ENCODE measurements around the gene SFMBT1. TPM values are rescaled to one million over a fixed set of nuclear protein-coding genes. Genes with fewer than 3 reads are reported as not detected.

SFMBT1 gene
- polyA plus RNA-seq (2013, experiment 1 of 2) = 3.4 TPM
- 4.8 TPM for polyA plus RNA-seq (2013, experiment 2 of 2)

DNA sequence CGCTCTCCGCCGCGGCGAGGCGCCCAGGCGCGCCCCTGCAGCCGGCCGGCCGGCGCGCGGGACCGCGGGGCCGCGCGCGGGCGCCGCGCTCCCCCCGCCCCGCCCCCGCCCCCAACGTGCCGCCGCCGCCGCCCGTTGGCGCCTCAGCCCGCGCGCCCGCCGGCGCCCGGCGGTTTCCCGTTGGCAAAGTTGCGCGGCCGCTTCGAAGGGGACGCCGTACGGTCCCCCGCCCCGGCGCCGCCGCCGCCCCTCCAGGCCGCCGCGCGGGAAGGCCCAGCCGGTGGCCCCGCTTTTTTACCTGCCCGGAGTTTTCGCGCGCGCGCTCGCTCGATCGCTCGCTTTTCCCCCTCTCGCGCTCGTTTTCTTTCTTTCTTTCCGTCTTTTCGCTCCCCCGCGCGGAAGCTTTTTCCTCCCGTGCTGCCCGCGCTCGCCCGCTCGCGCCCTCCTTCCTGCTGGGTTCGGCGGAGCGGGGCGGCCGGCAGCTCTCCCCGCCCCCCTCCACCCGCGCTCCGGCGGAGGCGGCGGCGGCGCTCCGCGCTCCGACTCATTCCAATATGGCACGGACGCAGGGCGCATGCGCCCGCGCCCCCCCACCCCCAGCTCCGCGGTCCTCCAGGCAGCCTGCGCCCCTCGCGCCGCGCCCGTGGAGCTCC is at the start of gene SFMBT1:
TSS of gene SFMBT1 (minus strand) at position 556 of the 653 bp plus-strand sequence. CDS start 76,945 bp downstream, outside the sequence.
- Histone ChIP-seq H3K4me1 (ENCODE audit: control insufficient read depth, insufficient read depth, low read length, poor library complexity, severe bottlenecking) (peaks cover 1% of the 10 kb centered on the region), H3K9me3 (ENCODE audit: control insufficient read depth, low read length) (no peaks in the 10 kb centered on the region), H3K27ac (ENCODE audit: low read depth, low read length, severe bottlenecking) (no peak within 1 kb of the TSS), H3K36me3 (ENCODE audit: control insufficient read depth, insufficient read depth, low read length) (no peaks in the 10 kb centered on the region), H3K4me3 (ENCODE audit: extremely low read depth, insufficient read depth, low read length, poor library complexity, severe bottlenecking) (peak within 1 kb of the TSS; percentile 74)
- 0 to 1% methylated on average over 57 to 60 of the region's 117 CpGs for WGBS, 2 experiments (ENCODE audit: insufficient coverage in 2 of 2)

DNA sequence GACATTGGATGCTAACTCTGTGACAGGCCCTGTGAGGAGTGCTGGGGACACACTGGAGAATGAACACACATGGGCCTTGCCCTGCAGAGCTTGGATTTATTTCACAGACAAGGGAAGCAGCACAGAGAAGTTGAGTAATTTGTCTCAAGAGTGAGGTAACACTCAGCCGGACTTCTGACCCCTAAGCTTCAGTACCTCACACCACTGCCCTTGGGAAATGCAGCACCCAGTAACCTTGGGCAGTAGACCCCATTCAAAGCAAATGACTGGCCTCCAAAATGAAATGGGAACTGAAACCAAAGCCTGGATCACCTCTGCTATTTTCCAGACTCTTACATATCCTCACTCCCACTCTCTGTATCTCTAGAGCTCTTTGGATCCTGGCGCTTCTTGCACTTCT is 47.1 kb upstream of the SFMBT1 start:
- no peak overlapping the region for H3K27ac ChIP-seq (ENCODE audit: low read depth, low read length, severe bottlenecking)
- H3K9me3 ChIP-seq (ENCODE audit: control insufficient read depth, low read length) = no peaks in the 10 kb centered on the region
- H3K4me3 ChIP-seq (ENCODE audit: extremely low read depth, insufficient read depth, low read length, poor library complexity, severe bottlenecking) = no peak overlapping the region
- no peaks in the 10 kb centered on the region for H3K4me1 ChIP-seq (ENCODE audit: control insufficient read depth, insufficient read depth, low read length, poor library complexity, severe bottlenecking)
- 87 to 88% methylated on average over 2 of the region's 2 CpGs for WGBS, 2 experiments (ENCODE audit: insufficient coverage in 2 of 2)
- H3K36me3 ChIP-seq (ENCODE audit: control insufficient read depth, insufficient read depth, low read length) = peaks cover 27% of the 10 kb centered on the region

DNA sequence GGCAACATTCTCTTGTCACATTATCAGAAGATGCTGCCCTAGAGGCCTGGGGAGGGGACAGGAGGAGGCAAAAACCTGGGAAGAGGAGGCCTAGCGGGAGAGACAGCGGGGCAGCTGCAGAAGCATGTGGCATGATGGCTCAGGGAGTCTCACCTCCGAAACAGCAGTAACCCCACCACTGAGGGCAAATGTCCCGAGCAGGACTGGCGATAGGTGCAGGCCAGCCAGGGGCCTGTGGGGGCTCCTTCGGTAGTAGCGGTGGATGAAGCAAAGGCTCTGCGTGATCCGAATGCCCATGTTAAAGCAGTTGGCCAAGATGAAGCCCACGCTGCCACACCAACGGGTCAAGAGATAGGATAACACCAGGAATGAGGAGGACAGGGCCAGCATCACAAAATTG is 46.3 kb upstream of the SFMBT1 start:
- peaks cover 25% of the 10 kb centered on the region for H3K36me3 ChIP-seq (ENCODE audit: control insufficient read depth, insufficient read depth, low read length)
- WGBS, 2 experiments (ENCODE audit: insufficient coverage in 2 of 2) = 95 to 96% methylated on average over 11 of the region's 11 CpGs
- H3K9me3 ChIP-seq (ENCODE audit: control insufficient read depth, low read length) = no peaks in the 10 kb centered on the region
- H3K27ac ChIP-seq (ENCODE audit: low read depth, low read length, severe bottlenecking) = no peak overlapping the region
- H3K4me1 ChIP-seq (ENCODE audit: control insufficient read depth, insufficient read depth, low read length, poor library complexity, severe bottlenecking) = no peaks in the 10 kb centered on the region
- no peak overlapping the region for H3K4me3 ChIP-seq (ENCODE audit: extremely low read depth, insufficient read depth, low read length, poor library complexity, severe bottlenecking)

DNA sequence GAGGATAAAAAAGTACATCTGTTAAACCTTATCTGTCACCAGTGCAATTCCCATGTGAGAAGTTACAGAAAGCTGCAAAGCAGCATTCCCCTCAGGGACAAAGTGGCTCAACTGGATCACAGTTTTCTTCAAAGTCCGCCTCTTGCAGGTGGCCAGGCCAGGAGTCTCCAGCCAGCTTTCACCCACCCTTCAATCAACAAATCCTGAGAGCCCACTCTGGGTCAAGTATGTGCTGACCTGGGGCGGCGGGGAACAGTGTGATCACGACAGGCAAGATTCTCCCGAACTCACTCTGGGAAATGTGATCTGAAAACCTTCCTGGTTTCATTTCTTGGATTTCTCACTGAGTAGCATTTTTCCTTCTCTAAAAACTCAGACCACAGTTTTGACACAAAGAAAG is 45.1 kb upstream of the SFMBT1 start:
- Histone ChIP-seq H3K4me3 (ENCODE audit: extremely low read depth, insufficient read depth, low read length, poor library complexity, severe bottlenecking) (no peak overlapping the region), H3K4me1 (ENCODE audit: control insufficient read depth, insufficient read depth, low read length, poor library complexity, severe bottlenecking) (no peaks in the 10 kb centered on the region), H3K36me3 (ENCODE audit: control insufficient read depth, insufficient read depth, low read length) (peaks cover 21% of the 10 kb centered on the region), H3K9me3 (ENCODE audit: control insufficient read depth, low read length) (no peaks in the 10 kb centered on the region), H3K27ac (ENCODE audit: low read depth, low read length, severe bottlenecking) (no peak overlapping the region)
- WGBS, 2 experiments (ENCODE audit: insufficient coverage in 2 of 2) = 91 to 95% methylated on average over 5 of the region's 5 CpGs

GRCh38 chr3:53089511-53089910 is 43.6 kb upstream of the SFMBT1 start:
- H3K4me1 ChIP-seq (ENCODE audit: control insufficient read depth, insufficient read depth, low read length, poor library complexity, severe bottlenecking) = no peaks in the 10 kb centered on the region
- no peaks in the 10 kb centered on the region for H3K9me3 ChIP-seq (ENCODE audit: control insufficient read depth, low read length)
- 92 to 94% methylated on average over 5 to 6 of the region's 6 CpGs for WGBS, 2 experiments (ENCODE audit: insufficient coverage in 2 of 2)
- no peak overlapping the region for H3K4me3 ChIP-seq (ENCODE audit: extremely low read depth, insufficient read depth, low read length, poor library complexity, severe bottlenecking)
- no peak overlapping the region for H3K27ac ChIP-seq (ENCODE audit: low read depth, low read length, severe bottlenecking)
- peaks cover 21% of the 10 kb centered on the region for H3K36me3 ChIP-seq (ENCODE audit: control insufficient read depth, insufficient read depth, low read length)

GRCh38 chr3:53085476-53085875 is 39.6 kb upstream of the SFMBT1 start:
- H3K9me3 ChIP-seq (ENCODE audit: control insufficient read depth, low read length) = no peaks in the 10 kb centered on the region
- no peak overlapping the region for H3K4me3 ChIP-seq (ENCODE audit: extremely low read depth, insufficient read depth, low read length, poor library complexity, severe bottlenecking)
- H3K36me3 ChIP-seq (ENCODE audit: control insufficient read depth, insufficient read depth, low read length) = peaks cover 2% of the 10 kb centered on the region
- no peak overlapping the region for H3K27ac ChIP-seq (ENCODE audit: low read depth, low read length, severe bottlenecking)
- 82 to 89% methylated on average over 5 to 10 of the region's 10 CpGs for WGBS, 2 experiments (ENCODE audit: insufficient coverage in 2 of 2)
- no peaks in the 10 kb centered on the region for H3K4me1 ChIP-seq (ENCODE audit: control insufficient read depth, insufficient read depth, low read length, poor library complexity, severe bottlenecking)

DNA sequence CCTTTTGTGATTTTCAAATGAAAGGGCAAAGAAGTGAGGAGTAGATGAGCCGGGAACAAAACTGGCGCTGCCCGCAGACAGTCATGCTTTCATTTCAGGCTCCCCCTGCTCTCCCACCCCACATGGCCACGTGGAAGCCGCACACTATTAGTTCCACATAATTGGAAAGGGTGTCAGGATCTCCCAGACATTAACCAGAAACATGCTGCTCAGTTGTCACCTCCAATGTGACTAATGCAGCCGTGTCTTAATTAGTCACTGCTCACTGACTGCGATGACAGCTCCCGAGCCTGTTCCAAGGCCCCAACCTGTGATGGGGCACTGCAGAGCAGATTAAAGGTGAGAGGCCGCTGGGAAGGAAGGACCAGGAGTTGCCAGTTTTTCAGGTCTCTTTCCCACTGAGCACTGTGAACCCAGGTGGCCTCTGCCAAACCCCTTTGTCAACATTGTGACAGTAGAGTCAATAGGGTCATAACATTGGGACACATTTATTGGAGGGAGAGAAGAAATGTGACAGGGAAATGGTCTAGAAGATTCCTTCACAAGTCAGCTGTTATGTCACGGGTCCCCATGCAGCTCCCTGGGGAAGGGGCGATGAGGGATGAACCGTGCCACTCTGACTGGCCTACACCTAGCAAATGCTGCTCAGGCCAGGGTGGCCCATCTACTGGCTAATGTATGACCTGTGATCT is 38.6 kb upstream of the SFMBT1 start:
- 88 to 92% methylated on average over 8 to 11 of the region's 12 CpGs for WGBS, 2 experiments (ENCODE audit: insufficient coverage in 2 of 2)
- H3K9me3 ChIP-seq (ENCODE audit: control insufficient read depth, low read length) = no peaks in the 10 kb centered on the region
- no peak overlapping the region for H3K27ac ChIP-seq (ENCODE audit: low read depth, low read length, severe bottlenecking)
- no peaks in the 10 kb centered on the region for H3K36me3 ChIP-seq (ENCODE audit: control insufficient read depth, insufficient read depth, low read length)
- no peaks in the 10 kb centered on the region for H3K4me1 ChIP-seq (ENCODE audit: control insufficient read depth, insufficient read depth, low read length, poor library complexity, severe bottlenecking)
- H3K4me3 ChIP-seq (ENCODE audit: extremely low read depth, insufficient read depth, low read length, poor library complexity, severe bottlenecking) = no peak overlapping the region

DNA sequence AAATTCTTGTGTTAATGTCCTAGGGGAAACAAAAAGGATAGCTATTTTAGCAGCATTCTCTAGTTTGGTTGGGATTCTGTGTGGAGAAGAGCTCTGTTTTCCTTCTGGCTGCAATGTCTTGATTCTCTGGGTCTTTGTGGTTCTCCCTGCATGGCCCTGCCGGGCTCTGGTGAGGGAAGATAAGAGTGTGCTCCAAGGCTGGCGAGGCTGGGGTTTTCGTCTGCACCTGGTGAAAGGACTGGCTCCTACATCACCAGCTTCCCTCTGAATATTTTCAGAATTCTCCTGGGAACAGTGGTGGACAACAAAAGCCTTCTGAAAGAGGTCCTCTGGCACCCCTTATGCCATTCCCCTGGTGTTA is 38.1 kb upstream of the SFMBT1 start:
- Histone ChIP-seq H3K9me3 (ENCODE audit: control insufficient read depth, low read length) (no peaks in the 10 kb centered on the region), H3K36me3 (ENCODE audit: control insufficient read depth, insufficient read depth, low read length) (no peaks in the 10 kb centered on the region), H3K27ac (ENCODE audit: low read depth, low read length, severe bottlenecking) (no peak overlapping the region), H3K4me3 (ENCODE audit: extremely low read depth, insufficient read depth, low read length, poor library complexity, severe bottlenecking) (no peak overlapping the region), H3K4me1 (ENCODE audit: control insufficient read depth, insufficient read depth, low read length, poor library complexity, severe bottlenecking) (no peaks in the 10 kb centered on the region)
- WGBS, 2 experiments (ENCODE audit: insufficient coverage in 2 of 2) = 80% methylated on average over 2 of the region's 3 CpGs; no CpG with 5 or more reads in 1 of the 2 experiments

DNA sequence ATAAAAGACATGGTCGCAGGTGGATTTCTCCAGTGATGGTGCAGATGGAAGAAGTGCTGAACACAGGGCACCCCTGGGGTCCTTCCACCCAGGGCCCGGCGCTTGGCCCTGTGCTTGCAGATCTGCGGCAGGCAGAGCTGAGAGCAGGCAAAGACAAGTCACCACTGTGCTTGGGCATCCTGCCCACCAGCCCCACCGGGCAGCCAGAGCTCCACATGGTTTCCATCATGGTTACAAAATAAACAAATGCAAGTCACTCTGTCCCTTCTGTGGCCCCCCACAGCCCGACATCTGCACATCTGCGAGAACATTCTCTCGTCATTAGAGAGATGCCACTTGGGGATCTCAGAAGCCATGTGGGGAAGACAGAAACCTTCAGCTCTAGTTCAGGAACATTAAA is 37.6 kb upstream of the SFMBT1 start:
- Histone ChIP-seq H3K27ac (ENCODE audit: low read depth, low read length, severe bottlenecking) (no peak overlapping the region), H3K4me1 (ENCODE audit: control insufficient read depth, insufficient read depth, low read length, poor library complexity, severe bottlenecking) (no peaks in the 10 kb centered on the region), H3K4me3 (ENCODE audit: extremely low read depth, insufficient read depth, low read length, poor library complexity, severe bottlenecking) (no peak overlapping the region), H3K36me3 (ENCODE audit: control insufficient read depth, insufficient read depth, low read length) (no peaks in the 10 kb centered on the region), H3K9me3 (ENCODE audit: control insufficient read depth, low read length) (no peaks in the 10 kb centered on the region)
- 88 to 97% methylated on average over 4 to 7 of the region's 8 CpGs for WGBS, 2 experiments (ENCODE audit: insufficient coverage in 2 of 2)

DNA sequence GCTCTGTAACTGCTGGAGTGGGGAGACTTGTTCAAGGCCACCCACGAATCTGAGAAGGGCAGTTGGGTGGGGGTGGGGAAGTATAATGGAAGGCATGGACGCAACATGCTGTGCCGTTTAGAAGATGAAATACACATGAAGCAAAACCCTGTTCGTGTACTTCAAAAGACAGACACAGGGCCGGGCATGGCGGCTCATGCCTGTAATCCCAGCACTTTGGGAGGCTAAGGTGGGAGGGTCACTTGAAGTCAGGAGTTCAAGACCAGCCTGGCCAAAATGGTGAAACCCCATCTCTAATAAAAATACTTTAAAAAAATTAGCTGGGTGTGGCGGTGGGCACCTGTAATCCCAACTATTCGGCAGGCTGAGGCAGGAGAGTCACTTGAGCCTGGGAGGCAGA is 36.9 kb upstream of the SFMBT1 start:
- no peaks in the 10 kb centered on the region for H3K4me1 ChIP-seq (ENCODE audit: control insufficient read depth, insufficient read depth, low read length, poor library complexity, severe bottlenecking)
- WGBS, 2 experiments (ENCODE audit: insufficient coverage in 2 of 2) = 86 to 88% methylated on average over 6 to 8 of the region's 8 CpGs
- no peaks in the 10 kb centered on the region for H3K9me3 ChIP-seq (ENCODE audit: control insufficient read depth, low read length)
- no peak overlapping the region for H3K27ac ChIP-seq (ENCODE audit: low read depth, low read length, severe bottlenecking)
- no peaks in the 10 kb centered on the region for H3K36me3 ChIP-seq (ENCODE audit: control insufficient read depth, insufficient read depth, low read length)
- H3K4me3 ChIP-seq (ENCODE audit: extremely low read depth, insufficient read depth, low read length, poor library complexity, severe bottlenecking) = no peak overlapping the region

GRCh38 chr3:53081318-53081717 is 35.4 kb upstream of the SFMBT1 start:
- H3K4me3 ChIP-seq (ENCODE audit: extremely low read depth, insufficient read depth, low read length, poor library complexity, severe bottlenecking) = no peak overlapping the region
- H3K27ac ChIP-seq (ENCODE audit: low read depth, low read length, severe bottlenecking) = no peak overlapping the region
- WGBS, 2 experiments (ENCODE audit: insufficient coverage in 2 of 2) = 79 to 84% methylated on average over 2 to 4 of the region's 5 CpGs
- H3K4me1 ChIP-seq (ENCODE audit: control insufficient read depth, insufficient read depth, low read length, poor library complexity, severe bottlenecking) = no peaks in the 10 kb centered on the region
- H3K9me3 ChIP-seq (ENCODE audit: control insufficient read depth, low read length) = no peaks in the 10 kb centered on the region
- no peaks in the 10 kb centered on the region for H3K36me3 ChIP-seq (ENCODE audit: control insufficient read depth, insufficient read depth, low read length)
